Omental fat pad (tissue), 4 donors: ENCODE measurements around the gene HIBCH. TPM values are rescaled to one million over a fixed set of nuclear protein-coding genes. Genes with fewer than 3 reads are reported as not detected.
"Not testable (repeated sequence)": the region's sequence is repeated elsewhere in the genome, so short reads cannot be mapped to it uniquely, and the experiment has no call there.

ENCODE experiments used
- ATAC-seq: fragments of 150-250 bp; one replicate; pipeline ENCODE4 v1.9.1; 2016; ENCODE audit warnings: mild to moderate bottlenecking, moderate library complexity; ENCODE audit not compliant: low FRiP score
- DNase-seq: peaks from one replicate; pipeline ENCODE4 v3.0.0-alpha.2; 2019; ENCODE audit warnings: low spot score
- CTCF ChIP-seq, 3 donors: fragments of 450-650 bp; IDR thresholded peaks; one replicate each; pipeline ENCODE4 v1.5.1; 2016 to 2017; ENCODE audit warnings: antibody characterized with exemption in 3 of 3, mild to moderate bottlenecking in 3 of 3, moderate library complexity in 2 of 3
- total RNA-seq, 4 donors: library from RNA; depleted of rRNA; stranded (reverse); fragments of >200 nt; gene quantifications; one replicate each; pipeline ENCODE4 v1.1.0, GENCODE V29; 2016

HIBCH gene
- total RNA-seq, 4 donors from 2014 or later = 11.6 to 22.1 (median 20.1) TPM

- ATAC-seq (no peak), DNase-seq (no peak)
- TF ChIP-seq CTCF (IDR thresholded peaks at IDR 0.05) = no peak
These were observed 3.8 kb upstream of the HIBCH start for GRCh38 chr2:190323406-190323805.

- ATAC-seq (no peak), DNase-seq (no peak)
- TF ChIP-seq CTCF (IDR thresholded peaks at IDR 0.05) = no peak
These were observed 1.1 kb upstream of the HIBCH start for GRCh38 chr2:190320696-190321095.

- no peak for TF ChIP-seq CTCF (IDR thresholded peaks at IDR 0.05)
- ATAC-seq (peak; percentile 11), DNase-seq (no peak)
These were observed 583 bp downstream of the HIBCH start for GRCh38 chr2:190318931-190319554.

GRCh38 chr2:190318514-190318913 lies 1.1 kb downstream of the HIBCH start:
- ATAC-seq = no peak
- no peak for DNase-seq
- TF ChIP-seq CTCF (IDR thresholded peaks at IDR 0.05) = no peak

GRCh38 chr2:190315273-190315672 lies 4.4 kb downstream of the HIBCH start:
- ATAC-seq = no peak
- no peak for TF ChIP-seq CTCF (IDR thresholded peaks at IDR 0.05)
- no peak for DNase-seq

- no peak for TF ChIP-seq CTCF (IDR thresholded peaks at IDR 0.05)
- DNase-seq (no peak), ATAC-seq (no peak)
These were observed 5.7 kb downstream of the HIBCH start for GRCh38 chr2:190313880-190314279.

GRCh38 chr2:190312635-190313025 lies 7.0 kb downstream of the HIBCH start:
- DNase-seq, ATAC-seq: not testable (repeated sequence)
